Measurements from ENCODE around the gene SEMA7A. TPM values are rescaled to one million over a fixed set of nuclear protein-coding genes. Genes with fewer than 3 reads are reported as not detected.
A peak's percentile ranks its signal among the peaks of the same experiment; 100 is the strongest.

The SEMA7A gene
- total RNA-seq, 1 donor from 2014 or later, result 178 TPM

- CTCF ChIA-PET, result no interaction called here
- intact Hi-C loops (cut with micrococcal nuclease), result loop anchor here (10.0 kb wide), 1 partner anchor 226 kb away; the partner anchor contains the start of gene EDC3
- H3K9me3 Mint-ChIP-seq, result no peaks in the 10 kb centered on the region
These were observed 34.7 kb upstream of the SEMA7A start for GRCh38 chr15:74468341-74469032.

GRCh38 chr15:74466570-74466969 lies 32.8 kb upstream of the SEMA7A start:
- ChIA-PET CTCF (no interaction called here), POLR2A (no interaction called here)
- H3K36me3 Mint-ChIP-seq (ENCODE audit: low read depth), result peaks cover 28% of the 10 kb centered on the region

More at GRCh38 chr15:74468341-74469032, 34.7 kb upstream of the SEMA7A start:
- H3K36me3 Mint-ChIP-seq (ENCODE audit: low read depth), result peaks cover 38% of the 10 kb centered on the region
- peaks cover 12% of the 10 kb centered on the region for H3K4me1 Mint-ChIP-seq
- ATAC-seq (ENCODE audit: low read depth) (no peak), DNase-seq (no peak)
- H3K4me3 Mint-ChIP-seq, result no peak overlapping the region
- H3K27me3 Mint-ChIP-seq, result no peaks in the 10 kb centered on the region
- POLR2A ChIA-PET, result interaction anchor here (0.6 kb wide), 1 partner anchor 106 kb away, joined by 5 read pairs; no protein-coding TSS in a partner anchor
- no peak for TF ChIP-seq CTCF (IDR thresholded peaks at IDR 0.05)
- no peak overlapping the region for H3K27ac Mint-ChIP-seq

GRCh38 chr15:74464897-74465296 lies 31.1 kb upstream of the SEMA7A start:
- Mint-ChIP-seq H3K4me1 (peaks cover 40% of the 10 kb centered on the region), H3K4me3 (no peak overlapping the region), H3K27ac (no peak overlapping the region), H3K27me3 (no peaks in the 10 kb centered on the region), H3K9me3 (no peaks in the 10 kb centered on the region), H3K36me3 (ENCODE audit: low read depth) (peaks cover 30% of the 10 kb centered on the region)
- ChIA-PET POLR2A (no interaction called here), CTCF (no interaction called here)
- no peak for TF ChIP-seq CTCF (IDR thresholded peaks at IDR 0.05)
- no peak for DNase-seq
- intact Hi-C loops (cut with micrococcal nuclease), result loop anchor here (5.0 to 10.0 kb wide), 2 partner anchors 230 to 473 kb away; partner anchors contain the start of genes EDC3, PML and STOML1
- ATAC-seq (ENCODE audit: low read depth), result no peak

More at GRCh38 chr15:74466570-74466969, 32.8 kb upstream of the SEMA7A start:
- ATAC-seq (ENCODE audit: low read depth) (no peak), DNase-seq (no peak)
- no peaks in the 10 kb centered on the region for H3K9me3 Mint-ChIP-seq
- no peak overlapping the region for H3K27ac Mint-ChIP-seq
- TF ChIP-seq CTCF (IDR thresholded peaks at IDR 0.05), result no peak
- H3K4me1 Mint-ChIP-seq, result peaks cover 28% of the 10 kb centered on the region
- no peaks in the 10 kb centered on the region for H3K27me3 Mint-ChIP-seq
- intact Hi-C loops (cut with micrococcal nuclease), result loop anchor here (10.0 kb wide), 1 partner anchor 228 kb away; the partner anchor contains the start of gene EDC3
- no peak overlapping the region for H3K4me3 Mint-ChIP-seq

GRCh38 chr15:74464216-74464615 lies 30.5 kb upstream of the SEMA7A start:
- no peak for TF ChIP-seq CTCF (IDR thresholded peaks at IDR 0.05)
- H3K27ac Mint-ChIP-seq, result peak overlapping the region; percentile 77

GRCh38 chr15:74463634-74464033 lies 29.9 kb upstream of the SEMA7A start:
- intact Hi-C loops (cut with micrococcal nuclease), result loop anchor here (5.0 to 10.0 kb wide), 2 partner anchors 231 to 471 kb away; partner anchors contain the start of genes EDC3, PML and STOML1
- ATAC-seq (ENCODE audit: low read depth) (no peak), DNase-seq (no peak)
- Mint-ChIP-seq H3K27ac (no peak overlapping the region), H3K4me3 (no peak overlapping the region), H3K27me3 (no peaks in the 10 kb centered on the region), H3K4me1 (peaks cover 44% of the 10 kb centered on the region), H3K9me3 (no peaks in the 10 kb centered on the region), H3K36me3 (ENCODE audit: low read depth) (peaks cover 25% of the 10 kb centered on the region)
- CTCF ChIA-PET, result no interaction called here
- TF ChIP-seq CTCF (IDR thresholded peaks at IDR 0.05), result no peak
- POLR2A ChIA-PET, result no interaction called here

More at GRCh38 chr15:74464216-74464615, 30.5 kb upstream of the SEMA7A start:
- intact Hi-C loops (cut with micrococcal nuclease), result loop anchor here (5.0 to 10.0 kb wide), 2 partner anchors 231 to 472 kb away; partner anchors contain the start of genes EDC3, PML and STOML1
- DNase-seq (no peak), ATAC-seq (ENCODE audit: low read depth) (no peak)
- ChIA-PET POLR2A (no interaction called here), CTCF (no interaction called here)
- Mint-ChIP-seq H3K27me3 (no peaks in the 10 kb centered on the region), H3K36me3 (ENCODE audit: low read depth) (peaks cover 25% of the 10 kb centered on the region), H3K4me1 (peaks cover 40% of the 10 kb centered on the region), H3K4me3 (no peak overlapping the region), H3K9me3 (no peaks in the 10 kb centered on the region)

Measured in activated B cell treated with CpG ODN at 0.5 μM for 24 hours (primary cell).